H1 (cell line): ENCODE data around the gene OR6V1.

Experiments used
- CTBP2 ChIP-seq: IDR thresholded peaks from 2 replicates; pipeline ENCODE4 v1.7.0; 2011; ENCODE audit warnings: borderline replicate concordance, mild to moderate bottlenecking, moderate library complexity, mixed read lengths, low read length; ENCODE audit not compliant: insufficient read depth, insufficient read length
- CTCF ChIP-seq, 3 experiments: IDR thresholded peaks; 1 replicate in 2 of 3; 2 replicates in 1 of 3; pipeline versions ENCODE4 v1.5.1 to v1.6.1; 2011; ENCODE audit warnings: low read length in 3 of 3, mild to moderate bottlenecking in 3 of 3, inconsistent platforms in 2 of 3, low read depth in 1 of 3, moderate library complexity in 1 of 3; ENCODE audit not compliant: insufficient read depth in 1 of 3; ENCODE audit errors: control extremely low read depth in 1 of 3
- EZH2 ChIP-seq: fragments of 200-600 bp; sonication (generic); IDR thresholded peaks from 2 replicates; pipeline ENCODE4 v1.7.1; 2012; ENCODE audit warnings: low read depth, mild to moderate bottlenecking, moderate library complexity, low read length, inconsistent platforms; ENCODE audit not compliant: severe bottlenecking
- MAX ChIP-seq: IDR thresholded peaks from 2 replicates; pipeline ENCODE4 v1.6.1; 2012; ENCODE audit warnings: inconsistent platforms
- POLR2A ChIP-seq, 2 experiments: IDR thresholded peaks; 1 replicate in 1 of 2; 2 replicates in 1 of 2; pipeline ENCODE4 v1.6.1; 2011; ENCODE audit warnings: low read depth in 2 of 2, low read length in 2 of 2, mild to moderate bottlenecking in 2 of 2; ENCODE audit errors: control extremely low read depth in 1 of 2
- POLR2AphosphoS5 ChIP-seq: IDR thresholded peaks from 2 replicates; pipeline ENCODE4 v1.6.1; 2011; ENCODE audit warnings: low read depth, low read length
- SIRT6 ChIP-seq: IDR thresholded peaks from one replicate; pipeline ENCODE4 v1.7.1; 2012; ENCODE audit warnings: low read length, inconsistent platforms
- SRF ChIP-seq: IDR thresholded peaks from 2 replicates; pipeline ENCODE4 v1.6.1; 2011; ENCODE audit warnings: mild to moderate bottlenecking, low read depth, low read length, moderate library complexity
- ZNF274 ChIP-seq: IDR thresholded peaks from 2 replicates; pipeline ENCODE4 v1.7.0; 2012; ENCODE audit warnings: low read length, borderline replicate concordance; ENCODE audit errors: extremely low read depth

GRCh38 chr7:143013893-143014292 is 38.2 kb upstream of the OR6V1 start:
- TF ChIP-seq MAX: no peak
- no peak for TF ChIP-seq SRF
- no peak for TF ChIP-seq POLR2AphosphoS5
- TF ChIP-seq SIRT6: no peak
- no peak for TF ChIP-seq POLR2A (IDR thresholded peaks at IDR 0.05; ENCODE audit: control extremely low read depth in 1 of 2, low read depth in 2 of 2, low read length in 2 of 2)
- TF ChIP-seq EZH2: no peak
- TF ChIP-seq CTCF (IDR thresholded peaks at IDR 0.05; ENCODE audit: control extremely low read depth in 1 of 3, insufficient read depth in 1 of 3, low read depth in 1 of 3, low read length in 3 of 3): no peak
- TF ChIP-seq ZNF274: no peak
- no peak for TF ChIP-seq CTBP2
